Dermis blood vessel endothelial cell (primary cell): ENCODE data around the gene POU5F2. TPM values are rescaled to one million over a fixed set of nuclear protein-coding genes. Genes with fewer than 3 reads are reported as not detected.

ENCODE experiments used
- DNase-seq: peaks from one replicate; pipeline ENCODE4 v3.0.0; 2010
- total RNA-seq: library from RNA; depleted of rRNA; stranded (reverse); fragments of >200 nt; gene quantifications from 2 replicates; pipeline ENCODE4 v1.2.3, GENCODE V29; 2014

The POU5F2 gene
- total RNA-seq, 1 donor from 2014 or later, result 1.2 TPM

GRCh38 chr5:93715761-93716160 lies 25.6 kb downstream of the POU5F2 start:
- no peak for DNase-seq

- DNase-seq, result no peak
These were observed 26.1 kb downstream of the POU5F2 start for GRCh38 chr5:93715327-93715726.

- no peak for DNase-seq
These were observed 33.0 kb downstream of the POU5F2 start for GRCh38 chr5:93708442-93708841.

GRCh38 chr5:93705896-93706295 lies 35.5 kb downstream of the POU5F2 start:
- DNase-seq, result no peak

GRCh38 chr5:93704996-93705395 lies 36.4 kb downstream of the POU5F2 start:
- no peak for DNase-seq

- DNase-seq, result no peak
These were observed 49.4 kb downstream of the POU5F2 start for GRCh38 chr5:93691997-93692396.

Other genes with a start within 250 kb of the POU5F2 start
- 11.2 and 18.4 TPM in 2 replicates for gene NR2F1-AS1, start 160.4 kb downstream of the POU5F2 start, total RNA-seq
- gene NR2F1, start 158.4 kb downstream of the POU5F2 start, total RNA-seq, result 34.7 and 98.7 TPM in 2 replicates